Pancreas (tissue), 10 donors: ENCODE measurements around the gene SLC7A11. TPM values are rescaled to one million over a fixed set of nuclear protein-coding genes. Genes with fewer than 3 reads are reported as not detected.
A peak's percentile ranks its signal among the peaks of the same experiment; 100 is the strongest.

Source experiments
- ATAC-seq, 4 donors: fragments of 200-7000 bp; cut with Tn5 transposase; one replicate each; pipeline versions ENCODE4 v1.8.0 to v1.9.1; 2020; ENCODE audit warnings: mild to moderate bottlenecking in 4 of 4, moderate library complexity in 4 of 4
- DNase-seq, 6 donors: peaks; one replicate each; pipeline ENCODE4 v3.0.0-alpha.2; 2020
- FAIRE-seq: peaks from 2 replicates; lab custom pipeline; 2012; peaks lifted over from hg19 to GRCh38; lab: Jason Lieb, UNC
- H3K27ac ChIP-seq, 4 donors: fragments of 200-600 bp; sonication (generic); 1 replicate in 3 of 4; 2 replicates in 1 of 4; pipeline versions ENCODE4 v1.5.0 to v1.8.0; 2020
- H3K27me3 ChIP-seq, 4 donors: fragments of 200-600 bp; one replicate each; pipeline ENCODE4 v1.8.0; 2021
- H3K36me3 ChIP-seq, 3 donors: fragments of 200-600 bp; sonication (generic) in 1 of 3; one replicate each; pipeline versions ENCODE4 v1.5.0 to v1.8.0; 2020 to 2021
- H3K4me1 ChIP-seq, 3 donors: fragments of 200-600 bp; one replicate each; pipeline ENCODE4 v1.8.0; 2021
- H3K4me3 ChIP-seq, 4 donors: fragments of 200-600 bp; sonication (generic) in 2 of 4; one replicate each; pipeline versions ENCODE4 v1.5.0 to v1.8.0; 2020 to 2021
- H3K9me3 ChIP-seq, 4 donors: fragments of 200-600 bp; one replicate each; pipeline ENCODE4 v1.8.0; 2021
- WGBS, 2 donors: extraction: QIAGEN DNeasy Blood & Tissue Kit; methylation state at CpG; one replicate each; pipeline ENCODE4 v1.1.7; 2013; 5-methylcytosine and 5-hydroxymethylcytosine counted together
- intact Hi-C, 3 donors: fragments of 100-400 bp; cut with DNase I; formaldehyde crosslinking; loops; one replicate each; pipeline versions ENCODE4 v1.11.1 to v1.14.2; 2022
- polyA plus RNA-seq, 2 donors: library from polyadenylated mRNA; stranded (reverse); fragments of 200-250 nt; gene quantifications; one replicate each; pipeline ENCODE4 v1.2.3, GENCODE V29; 2013
- total RNA-seq, 6 donors: library from RNA; stranded (reverse); fragmentation: NEBNext Ultra II Directional in 4 of 6; extraction: Animal tissue kit (Norgen Biotek cat#: 25700) in 4 of 6; gene quantifications; one replicate each; pipeline versions ENCODE4 v1.2.1 to v1.2.4, GENCODE V29; 2021 to 2023
- TF ChIP-seq, protein P1 (sequence below), 4 donors: fragments of 200-600 bp; sonication (generic) in 3 of 4; IDR thresholded peaks; one replicate each; pipeline versions ENCODE4 v1.5.0 to v1.8.0; 2021; ENCODE audit warnings: antibody characterized with exemption in 4 of 4
- donor health status: healthy with polysubstance abuse.
- donor health status: DM: no; HTN: no; CAD: no; lungs with moderate emphysema.
- donor health status: DM: no; HTN: no; CAD: no.
- donor health status: control.
- donor health status: control.
- donor health status: Bipolar disorder and iron deficiency.
- donor health status: DM: yes; HTN: yes; CAD: no.
- donor health status: DM: no; HTN: no; CAD: no.
- donor health status: DM: no; HTN: no; CAD: no.
- donor health status: DM: yes; HTN: yes; CAD: no.

The SLC7A11 gene
- total and polyA plus RNA-seq, 8 donors: 0.42 to 9.1 (median 1.3) TPM

DNA sequence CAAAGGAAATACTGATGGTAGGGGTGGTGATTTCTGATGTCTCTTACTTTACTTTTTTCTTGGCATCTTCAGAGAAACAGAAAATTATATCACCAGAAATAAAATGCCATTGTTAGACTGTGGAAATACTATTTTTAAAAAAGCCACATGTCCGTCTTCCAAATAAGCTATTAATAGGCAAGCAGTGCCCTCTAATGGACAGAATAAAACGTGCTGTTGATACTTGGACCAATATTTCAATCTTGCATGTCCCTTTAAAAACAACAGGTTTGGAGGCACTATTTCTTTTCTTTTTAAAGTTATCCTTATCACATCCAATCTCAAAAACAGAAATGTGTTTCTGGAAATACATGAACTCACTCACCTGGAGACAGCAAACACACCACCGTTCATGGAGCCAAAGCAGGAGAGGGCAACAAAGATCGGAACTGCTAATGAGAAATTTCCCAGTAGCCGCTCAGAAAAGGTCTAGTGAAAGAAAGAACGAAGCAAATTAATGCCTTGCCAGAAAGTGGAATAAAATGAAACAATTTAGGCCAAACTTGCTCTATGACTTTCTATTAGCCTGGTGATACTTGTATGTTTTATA lies 59.2 kb downstream of the SLC7A11 start:
- Histone ChIP-seq H3K9me3 (no peaks in the 10 kb centered on the region), H3K4me3 (no peak overlapping the region), H3K4me1 (no peaks in the 10 kb centered on the region), H3K27ac (no peak overlapping the region), H3K27me3 (no peaks in the 10 kb centered on the region), H3K36me3 (no peaks in the 10 kb centered on the region)
- TF ChIP-seq, protein P1, sequence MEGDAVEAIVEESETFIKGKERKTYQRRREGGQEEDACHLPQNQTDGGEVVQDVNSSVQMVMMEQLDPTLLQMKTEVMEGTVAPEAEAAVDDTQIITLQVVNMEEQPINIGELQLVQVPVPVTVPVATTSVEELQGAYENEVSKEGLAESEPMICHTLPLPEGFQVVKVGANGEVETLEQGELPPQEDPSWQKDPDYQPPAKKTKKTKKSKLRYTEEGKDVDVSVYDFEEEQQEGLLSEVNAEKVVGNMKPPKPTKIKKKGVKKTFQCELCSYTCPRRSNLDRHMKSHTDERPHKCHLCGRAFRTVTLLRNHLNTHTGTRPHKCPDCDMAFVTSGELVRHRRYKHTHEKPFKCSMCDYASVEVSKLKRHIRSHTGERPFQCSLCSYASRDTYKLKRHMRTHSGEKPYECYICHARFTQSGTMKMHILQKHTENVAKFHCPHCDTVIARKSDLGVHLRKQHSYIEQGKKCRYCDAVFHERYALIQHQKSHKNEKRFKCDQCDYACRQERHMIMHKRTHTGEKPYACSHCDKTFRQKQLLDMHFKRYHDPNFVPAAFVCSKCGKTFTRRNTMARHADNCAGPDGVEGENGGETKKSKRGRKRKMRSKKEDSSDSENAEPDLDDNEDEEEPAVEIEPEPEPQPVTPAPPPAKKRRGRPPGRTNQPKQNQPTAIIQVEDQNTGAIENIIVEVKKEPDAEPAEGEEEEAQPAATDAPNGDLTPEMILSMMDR (IDR thresholded peaks at IDR 0.05): peak; percentile 39 to 45 (median 42)
- 38 to 49% methylated on average over 6 of the region's 6 CpGs for WGBS, 2 donors
- intact Hi-C loops: loop anchor here in 2 of 3 donors (10.0 kb wide), 1 partner anchor 148 kb away; no protein-coding TSS in a partner anchor
- DNase-seq: no peak
- peak; percentile 46 to 88 (median 84) for ATAC-seq
- FAIRE-seq: peak; percentile 49

DNA sequence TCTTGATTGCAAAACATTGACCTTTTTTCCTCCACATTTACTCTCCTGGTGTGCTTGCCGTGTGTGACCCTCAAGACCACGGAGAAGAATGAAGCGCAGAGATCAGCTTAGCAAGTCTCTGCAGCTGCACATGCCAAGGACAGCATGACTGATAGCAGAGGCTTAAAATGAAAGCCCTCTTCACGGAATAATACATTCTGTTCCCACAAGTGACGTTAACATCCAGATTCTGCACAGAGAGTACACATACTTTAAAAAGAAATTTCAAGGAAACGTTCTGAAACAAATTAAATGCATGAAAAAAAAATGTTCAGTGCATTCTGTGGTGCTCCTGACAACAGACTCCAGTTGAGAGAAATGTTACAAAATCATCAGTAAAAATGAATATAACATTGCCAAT lies 60.9 kb downstream of the SLC7A11 start:
- H3K36me3 ChIP-seq: no peaks in the 10 kb centered on the region
- H3K4me1 ChIP-seq: no peaks in the 10 kb centered on the region
- intact Hi-C loops: loop anchor here in 2 of 3 donors (10.0 kb wide), 1 partner anchor 146 kb away; no protein-coding TSS in a partner anchor
- DNase-seq: no peak
- H3K9me3 ChIP-seq: no peaks in the 10 kb centered on the region
- 62 to 63% methylated on average over 6 of the region's 6 CpGs for WGBS, 2 donors
- peak in 1 of 4 donors; percentile 40 for ATAC-seq
- no peak overlapping the region for H3K4me3 ChIP-seq
- FAIRE-seq: no peak
- TF ChIP-seq, protein P1 (IDR thresholded peaks at IDR 0.05): no peak
- H3K27me3 ChIP-seq: no peaks in the 10 kb centered on the region
- H3K27ac ChIP-seq: no peak overlapping the region

DNA sequence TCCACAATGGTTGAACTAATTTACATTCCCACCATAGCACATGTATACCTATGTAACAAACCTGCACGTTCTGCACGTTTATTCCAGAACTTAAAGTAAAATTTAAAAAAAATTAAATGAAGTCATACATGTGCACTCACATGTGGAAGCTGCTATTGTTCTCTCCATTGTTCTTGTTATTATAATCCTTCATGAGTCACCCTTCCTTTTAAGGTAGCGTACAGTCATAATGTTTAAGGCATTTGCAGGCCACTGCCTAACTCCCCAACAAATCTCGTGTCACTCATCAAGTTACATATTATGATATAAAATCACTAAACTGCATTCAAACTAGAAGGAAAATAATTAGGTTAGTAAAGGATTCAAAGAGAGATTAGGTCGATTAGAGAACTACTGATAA lies 63.6 kb downstream of the SLC7A11 start:
- TF ChIP-seq, protein P1 (IDR thresholded peaks at IDR 0.05): no peak
- Histone ChIP-seq H3K27ac (no peak overlapping the region), H3K9me3 (no peaks in the 10 kb centered on the region), H3K4me1 (peaks cover 4 to 8% (median 5%) of the 10 kb centered on the region in 3 donors), H3K36me3 (no peaks in the 10 kb centered on the region), H3K27me3 (no peaks in the 10 kb centered on the region), H3K4me3 (no peak overlapping the region)
- no peak for ATAC-seq
- no peak for DNase-seq
- FAIRE-seq: no peak
- intact Hi-C loops: no loop called here
- 77 to 80% methylated on average over 5 of the region's 5 CpGs for WGBS, 2 donors

DNA sequence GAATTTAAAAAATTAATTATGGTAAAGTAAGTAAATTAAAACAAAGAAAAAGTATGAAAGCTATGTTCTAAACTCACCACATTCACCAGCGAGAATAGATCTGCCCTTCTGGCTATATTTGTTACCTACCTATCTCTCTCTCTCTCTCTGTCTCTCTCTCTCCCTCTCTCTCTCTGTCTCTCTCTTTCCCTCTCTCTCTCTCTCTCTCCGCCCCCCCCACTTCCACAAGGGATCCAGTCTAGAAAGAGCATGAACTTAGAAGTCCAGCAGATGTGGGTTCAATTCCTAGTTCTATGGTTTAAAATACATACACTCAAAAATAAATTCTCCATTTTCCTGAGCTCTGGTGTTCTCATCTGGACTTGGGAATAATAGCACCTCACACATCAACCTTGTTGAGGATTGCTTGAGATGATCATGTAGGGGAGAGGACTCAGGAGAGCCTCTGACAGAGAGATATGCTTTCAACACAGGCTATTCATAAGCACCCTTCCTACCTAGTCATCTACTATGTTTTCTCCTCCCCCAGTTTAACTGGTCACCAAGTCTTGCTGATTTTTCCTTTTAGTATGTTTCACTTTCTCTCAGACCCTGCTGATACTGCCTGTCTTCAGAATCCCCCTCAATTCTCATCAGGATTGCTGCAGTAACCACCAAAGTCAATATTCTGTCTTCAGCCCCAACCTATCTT lies 64.7 kb downstream of the SLC7A11 start:
- TF ChIP-seq, protein P1 (IDR thresholded peaks at IDR 0.05): no peak
- H3K9me3 ChIP-seq: no peaks in the 10 kb centered on the region
- no peak overlapping the region for H3K4me3 ChIP-seq
- H3K27me3 ChIP-seq: no peaks in the 10 kb centered on the region
- H3K4me1 ChIP-seq: peaks cover 4 to 8% (median 5%) of the 10 kb centered on the region in 3 donors
- DNase-seq (no peak), FAIRE-seq (no peak), ATAC-seq (no peak)
- H3K27ac ChIP-seq: no peak overlapping the region
- intact Hi-C loops: no loop called here
- WGBS, 2 donors: 87 to 91% methylated on average over 2 of the region's 2 CpGs
- no peaks in the 10 kb centered on the region for H3K36me3 ChIP-seq
